ENCODE data around the gene NKTR.

- TF ChIP-seq CTCF (conservative IDR thresholded peaks at IDR 0.05 in 1 of 2, IDR thresholded peaks at IDR 0.05 in 1 of 2; ENCODE audit: extremely low read depth in 1 of 2, insufficient read depth in 1 of 2, low read depth in 1 of 2, low read length in 2 of 2) (no peak), EZH2 (IDR thresholded peaks at IDR 0.05; ENCODE audit: borderline replicate concordance, low read length) (no peak)
Measured at GRCh38 chr3:42659451-42660130, 59.1 kb downstream of the NKTR start.

All from mammary epithelial cell (primary cell).